Endothelial cell of umbilical vein (primary cell): ENCODE results near the gene POU3F3. TPM values are rescaled to one million over a fixed set of nuclear protein-coding genes. Genes with fewer than 3 reads are reported as not detected.

ENCODE experiments used
- BruUV-seq: library from RNA; stranded (reverse); fragments of 400-500 nt; replicated peaks from 2 replicates; lab custom pipeline; 2021; lab: Mats Ljungman, UMichigan
- CTCF ChIA-PET: fragments of 300-600, 350-600 bp; sonication (Branson Sonifier 250); formaldehyde crosslinking; loops from one replicate; lab custom pipeline; 2021; ENCODE audit warnings: antibody characterized with exemption, inconsistent platforms; lab: Charles Lee
- POLR2A ChIA-PET: fragments of 300-600, 350-600 bp; sonication (Branson Sonifier 250); formaldehyde crosslinking; loops from one replicate; lab custom pipeline; 2021; ENCODE audit warnings: antibody characterized with exemption, inconsistent platforms; lab: Charles Lee
- DNase-seq: peaks from one replicate; pipeline ENCODE4 v3.0.0-alpha.2; 2011; ENCODE audit warnings: low read depth, low spot score
- FAIRE-seq: peaks from 2 replicates; lab custom pipeline; 2011; peaks lifted over from hg19 to GRCh38; lab: Jason Lieb, UNC
- H2AFZ ChIP-seq: 2 replicates; pipeline ENCODE4 v1.6.0; 2012; ENCODE audit warnings: low read depth, low read length, control low read depth, inconsistent platforms
- H3K27ac ChIP-seq: 2 replicates; pipeline ENCODE4 v1.5.1; 2011; ENCODE audit warnings: low read depth, mild to moderate bottlenecking, control low read depth, low read length, moderate library complexity; ENCODE audit not compliant: insufficient read depth
- H3K27me3 ChIP-seq, 2 experiments: 2 replicates each; pipeline versions ENCODE4 v1.6.0 to v1.6.1; 2011; ENCODE audit warnings: low read length in 2 of 2, mixed read lengths in 1 of 2; ENCODE audit not compliant: control insufficient read depth in 2 of 2, insufficient read depth in 2 of 2
- H3K36me3 ChIP-seq, 2 experiments: 2 replicates in 1 of 2; 3 replicates in 1 of 2; pipeline ENCODE4 v1.5.1; 2011; ENCODE audit warnings: low read length in 2 of 2, mild to moderate bottlenecking in 1 of 2, moderate library complexity in 1 of 2; ENCODE audit not compliant: control insufficient read depth in 2 of 2, insufficient read depth in 2 of 2; ENCODE audit errors: extremely low read depth in 1 of 2
- H3K4me1 ChIP-seq: 3 replicates; pipeline ENCODE4 v1.5.1; 2011; ENCODE audit warnings: mild to moderate bottlenecking, low read length; ENCODE audit not compliant: control insufficient read depth, insufficient read depth; ENCODE audit errors: extremely low read depth
- H3K4me2 ChIP-seq: 2 replicates; pipeline ENCODE4 v1.6.1; 2011; ENCODE audit warnings: low read length, control low read depth, mixed read lengths; ENCODE audit not compliant: insufficient read depth
- H3K4me3 ChIP-seq, 3 experiments: fragments of 200-600 bp in 1 of 3; sonication (generic), shearing (Covaris generic) in 1 of 3; replicated peaks in 1 of 3; 2 replicates each; pipeline ENCODE4 v1.5.1; 2011 to 2016; ENCODE audit warnings: control low read depth in 3 of 3, low read length in 3 of 3, mild to moderate bottlenecking in 2 of 3, inconsistent platforms in 1 of 3, low read depth in 1 of 3, moderate library complexity in 1 of 3; ENCODE audit not compliant: insufficient read depth in 1 of 3
- H3K79me2 ChIP-seq: 2 replicates; pipeline ENCODE4 v1.6.0; 2012; ENCODE audit warnings: low read length, inconsistent platforms; ENCODE audit not compliant: control insufficient read depth, insufficient read depth
- H3K9ac ChIP-seq: replicated peaks from 2 replicates; pipeline ENCODE3; 2011; ENCODE audit warnings: low read length, control low read depth; ENCODE audit not compliant: insufficient read depth; ENCODE audit errors: extremely low read depth
- H3K9me1 ChIP-seq: replicated peaks from 3 replicates; pipeline ENCODE4 v1.6.0; 2011; ENCODE audit warnings: mild to moderate bottlenecking, low read length; ENCODE audit not compliant: control insufficient read depth, insufficient read depth; ENCODE audit errors: extremely low read depth
- H3K9me3 ChIP-seq: replicated peaks from 2 replicates; pipeline ENCODE4 v1.5.1; 2012; ENCODE audit warnings: low read length, inconsistent platforms; ENCODE audit not compliant: control insufficient read depth, insufficient read depth
- H4K20me1 ChIP-seq: replicated peaks from 2 replicates; pipeline ENCODE3; 2011; ENCODE audit warnings: mild to moderate bottlenecking, low read length; ENCODE audit not compliant: control insufficient read depth, insufficient read depth; ENCODE audit errors: extremely low read depth
- EZH2 ChIP-seq: IDR thresholded peaks from 2 replicates; pipeline ENCODE4 v1.6.1; 2012; ENCODE audit warnings: borderline replicate concordance, low read depth, mild to moderate bottlenecking, moderate library complexity, low read length, inconsistent platforms; ENCODE audit not compliant: severe bottlenecking
- FOS ChIP-seq: IDR thresholded peaks from 2 replicates; pipeline ENCODE4 v1.6.1; 2011; ENCODE audit warnings: mild to moderate bottlenecking, low read length, moderate library complexity, borderline replicate concordance; ENCODE audit not compliant: insufficient read depth
- GATA2 ChIP-seq: IDR thresholded peaks from 2 replicates; pipeline ENCODE4 v1.7.0; 2011; ENCODE audit warnings: low read depth, mild to moderate bottlenecking, moderate library complexity, mixed read lengths, low read length; ENCODE audit not compliant: insufficient read length, insufficient read depth
- JUN ChIP-seq: IDR thresholded peaks from 2 replicates; pipeline ENCODE4 v1.6.1; 2011; ENCODE audit warnings: borderline replicate concordance, low read depth; ENCODE audit not compliant: insufficient read length, insufficient read depth
- MYC ChIP-seq: IDR thresholded peaks from one replicate; pipeline ENCODE4 v1.6.1; 2011; ENCODE audit warnings: mild to moderate bottlenecking, low read depth, low read length
- POLR2A ChIP-seq: IDR thresholded peaks from 2 replicates; pipeline ENCODE4 v1.6.1; 2012; ENCODE audit warnings: low read depth, mild to moderate bottlenecking, control low read depth, low read length
- POLR2AphosphoS5 ChIP-seq: IDR thresholded peaks from 2 replicates; pipeline ENCODE4 v1.6.1; 2012; ENCODE audit warnings: low read depth, mild to moderate bottlenecking, control low read depth, low read length, moderate library complexity; ENCODE audit not compliant: insufficient read depth
- dilution Hi-C: fragments of 300-500 bp; cut with MboI; formaldehyde crosslinking; loops from one replicate; pipeline ENCODE4 v1.15.0; 2019; ENCODE audit warnings: low sequenced_read_pairs; ENCODE audit not compliant: extremely low pct_ligation_motif_present
- intact Hi-C: fragments of 100-400 bp; cut with micrococcal nuclease; formaldehyde crosslinking; loops from one replicate; pipeline ENCODE4 v1.10.0; 2022
- polyA plus RNA-seq, 4 experiments: library from polyadenylated mRNA; depleted of rRNA in 3 of 4; stranded (reverse) in 3 of 4; unstranded in 1 of 4; fragments of >200 nt; gene quantifications; 2 replicates each; pipeline versions ENCODE4 v1.2.1 to v1.2.3, GENCODE V29; 2011 to 2012; ENCODE audit warnings: missing spikeins in 1 of 4
- total RNA-seq: library from RNA; stranded (reverse); gene quantifications from 2 replicates; pipeline ENCODE4 v1.2.3, GENCODE V29; 2021
- TF ChIP-seq, protein P1 (sequence below): IDR thresholded peaks from 2 replicates; pipeline ENCODE4 v1.6.1; 2011; ENCODE audit not compliant: insufficient read depth, insufficient read length
- TF ChIP-seq, protein P2 (sequence below), 2 donors: IDR thresholded peaks; 1 replicate in 1 of 2; 2 replicates in 1 of 2; pipeline ENCODE4 v1.5.1; 2011; ENCODE audit warnings: low read length in 2 of 2, mild to moderate bottlenecking in 2 of 2, moderate library complexity in 2 of 2, control low read depth in 1 of 2, inconsistent platforms in 1 of 2, low read depth in 1 of 2; ENCODE audit not compliant: insufficient read depth in 1 of 2; ENCODE audit errors: extremely low read depth in 1 of 2

POU3F3 gene
- total and polyA plus RNA-seq, 2 donors (not counting 3 experiments of a cell fraction or from before 2014, with no cell fraction given), result not detected

GRCh38 chr2:104845946-104846785, 7.7 kb upstream of the POU3F3 start:
- CTCF ChIA-PET, result interaction anchor here (0.7 kb wide), 1 partner anchor 1684 kb away, joined by 3 read pairs; no protein-coding TSS in a partner anchor

GRCh38 chr2:104846786-104847585, 6.9 kb upstream of the POU3F3 start:
- intact Hi-C loops, result no loop called here
- H3K27me3 ChIP-seq, result peaks cover 79 to 95% of the 10 kb centered on the region in 2 experiments
- H3K4me1 ChIP-seq, result no peaks in the 10 kb centered on the region
- ChIA-PET CTCF (interaction anchor here (0.7 to 3.4 kb wide), 3 partner anchors 13 to 1686 kb away, joined by 3 to 32 read pairs (median 6); no protein-coding TSS in a partner anchor), POLR2A (no interaction called here)
- H3K4me2 ChIP-seq, result no peak overlapping the region
- TF ChIP-seq POLR2AphosphoS5 (no peak), FOS (no peak), POLR2A (no peak), EZH2 (no peak), GATA2 (no peak), MYC (no peak), JUN (no peak)
- TF ChIP-seq, protein P1, sequence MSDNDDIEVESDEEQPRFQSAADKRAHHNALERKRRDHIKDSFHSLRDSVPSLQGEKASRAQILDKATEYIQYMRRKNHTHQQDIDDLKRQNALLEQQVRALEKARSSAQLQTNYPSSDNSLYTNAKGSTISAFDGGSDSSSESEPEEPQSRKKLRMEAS, result no peak
- TF ChIP-seq, protein P2, sequence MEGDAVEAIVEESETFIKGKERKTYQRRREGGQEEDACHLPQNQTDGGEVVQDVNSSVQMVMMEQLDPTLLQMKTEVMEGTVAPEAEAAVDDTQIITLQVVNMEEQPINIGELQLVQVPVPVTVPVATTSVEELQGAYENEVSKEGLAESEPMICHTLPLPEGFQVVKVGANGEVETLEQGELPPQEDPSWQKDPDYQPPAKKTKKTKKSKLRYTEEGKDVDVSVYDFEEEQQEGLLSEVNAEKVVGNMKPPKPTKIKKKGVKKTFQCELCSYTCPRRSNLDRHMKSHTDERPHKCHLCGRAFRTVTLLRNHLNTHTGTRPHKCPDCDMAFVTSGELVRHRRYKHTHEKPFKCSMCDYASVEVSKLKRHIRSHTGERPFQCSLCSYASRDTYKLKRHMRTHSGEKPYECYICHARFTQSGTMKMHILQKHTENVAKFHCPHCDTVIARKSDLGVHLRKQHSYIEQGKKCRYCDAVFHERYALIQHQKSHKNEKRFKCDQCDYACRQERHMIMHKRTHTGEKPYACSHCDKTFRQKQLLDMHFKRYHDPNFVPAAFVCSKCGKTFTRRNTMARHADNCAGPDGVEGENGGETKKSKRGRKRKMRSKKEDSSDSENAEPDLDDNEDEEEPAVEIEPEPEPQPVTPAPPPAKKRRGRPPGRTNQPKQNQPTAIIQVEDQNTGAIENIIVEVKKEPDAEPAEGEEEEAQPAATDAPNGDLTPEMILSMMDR (IDR thresholded peaks at IDR 0.05; ENCODE audit: extremely low read depth in 1 of 2, insufficient read depth in 1 of 2, low read depth in 1 of 2, low read length in 2 of 2), result no peak
- H3K27ac ChIP-seq, result no peak overlapping the region
- no peaks in the 10 kb centered on the region for H3K9me3 ChIP-seq
- FAIRE-seq (no peak), DNase-seq (no peak)
- H3K4me3 ChIP-seq, result no peak overlapping the region
- H3K9ac ChIP-seq, result no peak overlapping the region
- H3K36me3 ChIP-seq, result no peaks in the 10 kb centered on the region
- BruUV-seq, result no TSS peak
- no peaks in the 10 kb centered on the region for H3K9me1 ChIP-seq
- H4K20me1 ChIP-seq, result no peaks in the 10 kb centered on the region
- H2AFZ ChIP-seq, result no peak overlapping the region
- dilution Hi-C loops, result no loop called here
- no peaks in the 10 kb centered on the region for H3K79me2 ChIP-seq

More at GRCh38 chr2:104845946-104846785, 7.7 kb upstream of the POU3F3 start:
- H3K36me3 ChIP-seq, result no peaks in the 10 kb centered on the region
- no peak overlapping the region for H3K4me2 ChIP-seq
- dilution Hi-C loops (no loop called here), intact Hi-C loops (no loop called here)
- no peak overlapping the region for H3K9ac ChIP-seq
- no peak overlapping the region for H2AFZ ChIP-seq
- no peaks in the 10 kb centered on the region for H4K20me1 ChIP-seq
- no peaks in the 10 kb centered on the region for H3K9me1 ChIP-seq
- no TSS peak for BruUV-seq
- DNase-seq, result no peak
- no peak for FAIRE-seq
- no peaks in the 10 kb centered on the region for H3K79me2 ChIP-seq
- no peaks in the 10 kb centered on the region for H3K9me3 ChIP-seq
- POLR2A ChIA-PET, result no interaction called here
- H3K27ac ChIP-seq, result no peak overlapping the region
- H3K27me3 ChIP-seq, result peaks cover 76 to 88% of the 10 kb centered on the region in 2 experiments
- no peak overlapping the region for H3K4me3 ChIP-seq
- TF ChIP-seq MYC (no peak), FOS (no peak)
- H3K4me1 ChIP-seq, result no peaks in the 10 kb centered on the region
